Measurements from ENCODE around the gene CD55. TPM values are rescaled to one million over a fixed set of nuclear protein-coding genes. Genes with fewer than 3 reads are reported as not detected.

Gene CD55
- polyA plus RNA-seq, 1 donor from 2014 or later, result 1.4 TPM

DNA sequence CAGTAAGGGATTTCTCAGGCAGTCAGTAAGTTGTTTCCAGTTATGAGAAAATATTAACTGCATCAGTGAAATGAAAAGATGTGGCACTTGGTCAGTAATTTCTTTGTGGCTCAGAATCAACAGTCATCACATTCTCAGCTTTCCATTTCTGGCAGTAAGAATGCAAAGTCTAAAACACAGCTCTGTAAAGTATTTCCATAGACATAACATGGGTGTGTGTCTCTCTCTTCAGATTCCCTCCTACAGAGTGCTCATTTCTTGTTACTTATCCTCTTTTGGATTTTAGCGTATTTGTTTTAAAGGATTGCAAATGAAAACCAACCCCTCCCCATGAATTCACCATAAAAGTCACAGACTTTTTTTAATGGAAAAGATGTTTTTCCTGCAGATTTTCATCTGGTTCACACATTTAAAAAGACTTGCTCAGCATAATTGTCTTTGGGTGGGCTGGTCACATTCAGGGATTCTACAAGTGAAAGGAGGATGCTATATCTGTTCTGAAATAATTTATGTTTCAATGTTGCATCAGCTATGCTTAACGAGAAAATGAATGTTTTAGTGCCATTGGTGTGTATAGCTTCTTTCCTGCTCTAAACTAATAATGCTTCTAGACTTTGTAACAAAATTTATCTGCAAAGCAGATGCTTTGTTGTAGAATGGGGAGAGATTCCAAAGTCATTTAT, 34.6 kb upstream of the CD55 start:
- H3K36me3 ChIP-seq (ENCODE audit: insufficient read depth, low read length), result no peaks in the 10 kb centered on the region
- H4K20me1 ChIP-seq (ENCODE audit: insufficient read depth), result no peaks in the 10 kb centered on the region
- H3K79me2 ChIP-seq (replicated peaks; ENCODE audit: insufficient read depth, low read length), result no peaks in the 10 kb centered on the region
- no peak overlapping the region for H3K9ac ChIP-seq (ENCODE audit: low read length)
- H3K4me2 ChIP-seq (ENCODE audit: low read length), result no peak overlapping the region
- no peak for TF ChIP-seq RAD21 (conservative IDR thresholded peaks at IDR 0.05)
- no peaks in the 10 kb centered on the region for H3K27me3 ChIP-seq (ENCODE audit: insufficient read depth, low read depth, low read length)
- no peaks in the 10 kb centered on the region for H3F3A ChIP-seq (ENCODE audit: insufficient read depth, low read length, poor library complexity, severe bottlenecking)
- no peak overlapping the region for H3K27ac ChIP-seq (ENCODE audit: low read length)
- no peak overlapping the region for H3K4me3 ChIP-seq (ENCODE audit: low read length)
- H2AFZ ChIP-seq (ENCODE audit: low read depth, low read length), result no peak overlapping the region
- no peaks in the 10 kb centered on the region for H3K9me3 ChIP-seq (ENCODE audit: low read length)
- H3K9me2 ChIP-seq (ENCODE audit: insufficient read depth, low read length), result no peaks in the 10 kb centered on the region

DNA sequence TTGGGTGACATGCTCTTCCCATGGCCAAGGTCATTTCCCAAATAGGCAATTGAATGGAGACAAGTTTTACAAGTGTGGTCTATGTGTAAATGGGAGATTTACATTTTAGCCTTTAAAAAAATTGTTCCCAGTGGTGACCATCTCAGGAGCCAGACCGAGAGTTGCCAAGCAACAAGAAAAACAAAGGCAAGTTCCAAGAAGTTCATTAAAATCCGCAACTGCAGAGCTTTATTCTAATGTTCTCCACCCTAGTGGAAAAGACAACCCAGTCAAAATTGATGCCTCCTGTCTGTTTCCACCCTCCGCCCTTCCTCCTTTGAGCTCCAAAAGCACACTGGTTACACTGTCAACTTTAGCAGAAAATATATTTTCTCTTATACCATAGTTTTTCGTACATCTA, 33.2 kb upstream of the CD55 start:
- no peak overlapping the region for H3K9ac ChIP-seq (ENCODE audit: low read length)
- TF ChIP-seq EP300 (conservative IDR thresholded peaks at IDR 0.05; ENCODE audit: poor library complexity, severe bottlenecking) (no peak), SMC3 (conservative IDR thresholded peaks at IDR 0.05; ENCODE audit: poor library complexity) (no peak), POLR2AphosphoS5 (IDR thresholded peaks at IDR 0.05) (no peak), EZH2 (IDR thresholded peaks at IDR 0.05; ENCODE audit: borderline replicate concordance, insufficient read depth, low read length, poor library complexity, severe bottlenecking) (no peak)
- TF ChIP-seq, protein P1, sequence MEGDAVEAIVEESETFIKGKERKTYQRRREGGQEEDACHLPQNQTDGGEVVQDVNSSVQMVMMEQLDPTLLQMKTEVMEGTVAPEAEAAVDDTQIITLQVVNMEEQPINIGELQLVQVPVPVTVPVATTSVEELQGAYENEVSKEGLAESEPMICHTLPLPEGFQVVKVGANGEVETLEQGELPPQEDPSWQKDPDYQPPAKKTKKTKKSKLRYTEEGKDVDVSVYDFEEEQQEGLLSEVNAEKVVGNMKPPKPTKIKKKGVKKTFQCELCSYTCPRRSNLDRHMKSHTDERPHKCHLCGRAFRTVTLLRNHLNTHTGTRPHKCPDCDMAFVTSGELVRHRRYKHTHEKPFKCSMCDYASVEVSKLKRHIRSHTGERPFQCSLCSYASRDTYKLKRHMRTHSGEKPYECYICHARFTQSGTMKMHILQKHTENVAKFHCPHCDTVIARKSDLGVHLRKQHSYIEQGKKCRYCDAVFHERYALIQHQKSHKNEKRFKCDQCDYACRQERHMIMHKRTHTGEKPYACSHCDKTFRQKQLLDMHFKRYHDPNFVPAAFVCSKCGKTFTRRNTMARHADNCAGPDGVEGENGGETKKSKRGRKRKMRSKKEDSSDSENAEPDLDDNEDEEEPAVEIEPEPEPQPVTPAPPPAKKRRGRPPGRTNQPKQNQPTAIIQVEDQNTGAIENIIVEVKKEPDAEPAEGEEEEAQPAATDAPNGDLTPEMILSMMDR (IDR thresholded peaks at IDR 0.05; ENCODE audit: poor library complexity, severe bottlenecking), result no peak
- H3K79me2 ChIP-seq (replicated peaks; ENCODE audit: insufficient read depth, low read length), result no peaks in the 10 kb centered on the region
- H3K4me2 ChIP-seq (ENCODE audit: low read length), result no peak overlapping the region
- H3K27me3 ChIP-seq (ENCODE audit: insufficient read depth, low read depth, low read length), result no peaks in the 10 kb centered on the region
- no peak overlapping the region for H2AFZ ChIP-seq (ENCODE audit: low read depth, low read length)
- no peaks in the 10 kb centered on the region for H3K9me2 ChIP-seq (ENCODE audit: insufficient read depth, low read length)
- no peaks in the 10 kb centered on the region for H3K36me3 ChIP-seq (ENCODE audit: insufficient read depth, low read length)
- no peak overlapping the region for H3K4me3 ChIP-seq (ENCODE audit: low read length)
- H3F3A ChIP-seq (ENCODE audit: insufficient read depth, low read length, poor library complexity, severe bottlenecking), result no peaks in the 10 kb centered on the region
- H4K20me1 ChIP-seq (ENCODE audit: insufficient read depth), result no peaks in the 10 kb centered on the region
- no peak overlapping the region for H3K27ac ChIP-seq (ENCODE audit: low read length)
- no peaks in the 10 kb centered on the region for H3K9me3 ChIP-seq (ENCODE audit: low read length)

DNA sequence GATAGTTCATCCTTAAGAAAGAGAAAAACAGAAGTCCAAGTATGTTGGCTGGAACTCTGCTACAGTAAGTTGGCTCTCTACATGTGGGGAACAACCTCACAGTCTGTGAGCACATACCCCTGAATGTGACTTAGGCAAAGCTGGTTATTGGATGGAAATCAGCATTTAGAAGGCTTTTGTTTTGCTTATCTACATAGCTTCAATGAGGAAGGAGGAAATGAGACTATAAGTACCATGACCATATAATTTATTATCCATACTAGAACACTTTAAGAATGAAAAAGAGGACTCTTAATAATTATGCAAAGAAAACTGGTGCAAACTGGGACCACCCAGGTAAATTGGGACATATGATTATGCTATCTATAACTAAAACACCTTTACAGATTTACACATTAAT, 31.7 kb upstream of the CD55 start:
- H3K79me2 ChIP-seq (replicated peaks; ENCODE audit: insufficient read depth, low read length), result no peaks in the 10 kb centered on the region
- no peaks in the 10 kb centered on the region for H3K27me3 ChIP-seq (ENCODE audit: insufficient read depth, low read depth, low read length)
- no peaks in the 10 kb centered on the region for H3K36me3 ChIP-seq (ENCODE audit: insufficient read depth, low read length)
- H2AFZ ChIP-seq (ENCODE audit: low read depth, low read length), result no peak overlapping the region
- H4K20me1 ChIP-seq (ENCODE audit: insufficient read depth), result no peaks in the 10 kb centered on the region
- H3K9me3 ChIP-seq (ENCODE audit: low read length), result no peaks in the 10 kb centered on the region
- no peak overlapping the region for H3K4me3 ChIP-seq (ENCODE audit: low read length)
- H3K9me2 ChIP-seq (ENCODE audit: insufficient read depth, low read length), result no peaks in the 10 kb centered on the region
- TF ChIP-seq, protein P1 (IDR thresholded peaks at IDR 0.05; ENCODE audit: poor library complexity, severe bottlenecking), result no peak
- TF ChIP-seq POLR2AphosphoS5 (IDR thresholded peaks at IDR 0.05) (no peak), RAD21 (conservative IDR thresholded peaks at IDR 0.05) (no peak), EZH2 (IDR thresholded peaks at IDR 0.05; ENCODE audit: borderline replicate concordance, insufficient read depth, low read length, poor library complexity, severe bottlenecking) (no peak), TAF1 (IDR thresholded peaks at IDR 0.05; ENCODE audit: low read depth) (no peak), EP300 (conservative IDR thresholded peaks at IDR 0.05; ENCODE audit: poor library complexity, severe bottlenecking) (no peak), SMC3 (conservative IDR thresholded peaks at IDR 0.05; ENCODE audit: poor library complexity) (no peak), MXI1 (conservative IDR thresholded peaks at IDR 0.05; ENCODE audit: poor library complexity, severe bottlenecking) (no peak)
- TF ChIP-seq, protein P2, sequence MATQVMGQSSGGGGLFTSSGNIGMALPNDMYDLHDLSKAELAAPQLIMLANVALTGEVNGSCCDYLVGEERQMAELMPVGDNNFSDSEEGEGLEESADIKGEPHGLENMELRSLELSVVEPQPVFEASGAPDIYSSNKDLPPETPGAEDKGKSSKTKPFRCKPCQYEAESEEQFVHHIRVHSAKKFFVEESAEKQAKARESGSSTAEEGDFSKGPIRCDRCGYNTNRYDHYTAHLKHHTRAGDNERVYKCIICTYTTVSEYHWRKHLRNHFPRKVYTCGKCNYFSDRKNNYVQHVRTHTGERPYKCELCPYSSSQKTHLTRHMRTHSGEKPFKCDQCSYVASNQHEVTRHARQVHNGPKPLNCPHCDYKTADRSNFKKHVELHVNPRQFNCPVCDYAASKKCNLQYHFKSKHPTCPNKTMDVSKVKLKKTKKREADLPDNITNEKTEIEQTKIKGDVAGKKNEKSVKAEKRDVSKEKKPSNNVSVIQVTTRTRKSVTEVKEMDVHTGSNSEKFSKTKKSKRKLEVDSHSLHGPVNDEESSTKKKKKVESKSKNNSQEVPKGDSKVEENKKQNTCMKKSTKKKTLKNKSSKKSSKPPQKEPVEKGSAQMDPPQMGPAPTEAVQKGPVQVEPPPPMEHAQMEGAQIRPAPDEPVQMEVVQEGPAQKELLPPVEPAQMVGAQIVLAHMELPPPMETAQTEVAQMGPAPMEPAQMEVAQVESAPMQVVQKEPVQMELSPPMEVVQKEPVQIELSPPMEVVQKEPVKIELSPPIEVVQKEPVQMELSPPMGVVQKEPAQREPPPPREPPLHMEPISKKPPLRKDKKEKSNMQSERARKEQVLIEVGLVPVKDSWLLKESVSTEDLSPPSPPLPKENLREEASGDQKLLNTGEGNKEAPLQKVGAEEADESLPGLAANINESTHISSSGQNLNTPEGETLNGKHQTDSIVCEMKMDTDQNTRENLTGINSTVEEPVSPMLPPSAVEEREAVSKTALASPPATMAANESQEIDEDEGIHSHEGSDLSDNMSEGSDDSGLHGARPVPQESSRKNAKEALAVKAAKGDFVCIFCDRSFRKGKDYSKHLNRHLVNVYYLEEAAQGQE (IDR thresholded peaks at IDR 0.05; ENCODE audit: borderline replicate concordance), result no peak
- no peaks in the 10 kb centered on the region for H3F3A ChIP-seq (ENCODE audit: insufficient read depth, low read length, poor library complexity, severe bottlenecking)
- H3K9ac ChIP-seq (ENCODE audit: low read length), result no peak overlapping the region
- H3K4me2 ChIP-seq (ENCODE audit: low read length), result no peak overlapping the region
- H3K27ac ChIP-seq (ENCODE audit: low read length), result no peak overlapping the region

Data from neural cell (in vitro differentiated cells).